CD4-positive, alpha-beta T cell treated with Interleukin-15 for 1 hour (primary cell): ENCODE results near the gene DOCK2.
"Not testable (repeated sequence)": the region's sequence is repeated elsewhere in the genome, so short reads cannot be mapped to it uniquely, and the experiment has no call there.

Experiments
- DNase-seq: peaks from one replicate; pipeline ENCODE4 v3.0.0-alpha.2; 2020

Gene DOCK2

GRCh38 chr5:169760229-169760628 lies 123.2 kb downstream of the DOCK2 start:
- no peak for DNase-seq

- DNase-seq, result no peak
Observed at GRCh38 chr5:169762338-169763095, 125.4 kb downstream of the DOCK2 start.

- DNase-seq, result no peak
Observed at GRCh38 chr5:169763376-169764017, 126.4 kb downstream of the DOCK2 start.

- DNase-seq, result no peak
Observed at GRCh38 chr5:169764018-169764378, 126.9 kb downstream of the DOCK2 start.

DNA sequence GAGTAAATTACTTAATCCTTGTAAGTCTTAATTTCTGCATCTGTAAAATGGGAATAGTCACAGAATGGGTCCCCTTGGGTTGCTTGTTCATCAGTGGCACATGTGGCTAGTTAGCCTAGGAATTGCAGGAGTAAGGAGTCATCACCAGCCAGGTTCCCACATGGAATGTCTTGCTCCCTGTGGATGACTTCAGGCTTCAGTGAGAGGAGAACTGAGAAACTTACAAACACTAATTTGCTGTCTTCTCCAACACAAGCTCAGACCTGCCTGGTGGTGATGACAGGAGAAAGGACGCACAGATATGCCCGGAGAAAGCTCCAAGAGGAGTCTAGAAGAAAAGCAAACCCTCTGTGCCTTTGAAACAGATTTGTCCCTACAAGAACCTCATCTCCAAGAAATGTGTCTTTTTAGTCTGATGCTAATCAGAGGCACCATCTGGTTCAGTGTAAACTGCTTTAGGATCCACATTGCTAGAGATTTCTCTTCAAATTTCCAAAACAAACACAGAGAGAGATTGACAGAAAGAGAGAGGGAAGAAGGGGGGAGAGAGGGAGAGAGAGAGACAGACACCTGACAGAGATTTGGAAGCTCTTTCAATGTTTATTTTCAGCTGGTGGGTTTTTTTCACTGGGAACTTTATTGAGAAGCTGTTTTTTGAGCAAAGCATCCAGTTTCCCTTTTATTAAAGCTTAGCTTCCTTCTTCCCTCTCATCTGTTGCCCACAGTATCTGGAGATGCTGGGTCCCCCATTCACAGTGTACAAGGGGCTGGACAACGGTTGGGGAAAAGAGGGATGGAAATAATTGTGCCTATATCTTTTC lies 128.3 kb downstream of the DOCK2 start:
- DNase-seq, result no peak

DNA sequence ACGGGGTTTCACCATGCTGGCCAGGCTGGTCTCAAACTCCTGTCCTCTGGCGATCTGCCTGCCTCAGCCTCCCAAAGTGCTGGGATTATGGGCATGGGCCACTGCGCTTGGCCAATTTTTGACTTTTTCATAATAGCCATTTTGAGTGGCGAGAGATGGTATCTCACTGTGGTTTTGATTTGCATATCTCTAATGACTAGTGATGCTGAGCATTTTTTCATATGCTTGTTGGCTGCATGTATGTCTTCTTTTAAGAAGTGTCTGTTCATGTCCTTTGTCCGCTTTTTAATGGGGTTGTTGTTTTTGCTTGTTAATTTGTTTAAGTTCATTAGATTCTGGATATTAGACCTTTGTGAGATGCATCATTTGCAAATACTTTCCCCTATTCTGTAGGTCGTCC lies 129.9 kb downstream of the DOCK2 start:
- DNase-seq, result not testable (repeated sequence)

DNA sequence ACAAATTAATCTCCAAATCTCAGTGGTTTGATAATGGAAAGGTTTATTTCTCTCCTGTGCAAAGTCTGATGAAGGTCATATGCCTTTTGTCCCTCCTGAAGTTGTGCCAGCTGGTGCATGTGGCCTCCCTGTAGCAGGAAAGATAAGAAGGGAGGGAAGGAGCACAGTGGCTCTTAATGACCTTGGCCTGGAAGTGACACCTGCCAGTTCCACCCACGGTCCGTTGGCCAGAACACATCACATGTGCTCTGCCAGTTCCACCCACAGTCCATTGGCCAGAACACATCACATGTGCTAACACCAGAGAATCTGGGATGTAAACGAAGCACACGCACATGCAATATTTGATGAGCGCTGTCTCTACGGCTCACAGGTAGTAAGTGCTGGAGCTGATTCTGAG lies 130.9 kb downstream of the DOCK2 start:
- no peak for DNase-seq

DNA sequence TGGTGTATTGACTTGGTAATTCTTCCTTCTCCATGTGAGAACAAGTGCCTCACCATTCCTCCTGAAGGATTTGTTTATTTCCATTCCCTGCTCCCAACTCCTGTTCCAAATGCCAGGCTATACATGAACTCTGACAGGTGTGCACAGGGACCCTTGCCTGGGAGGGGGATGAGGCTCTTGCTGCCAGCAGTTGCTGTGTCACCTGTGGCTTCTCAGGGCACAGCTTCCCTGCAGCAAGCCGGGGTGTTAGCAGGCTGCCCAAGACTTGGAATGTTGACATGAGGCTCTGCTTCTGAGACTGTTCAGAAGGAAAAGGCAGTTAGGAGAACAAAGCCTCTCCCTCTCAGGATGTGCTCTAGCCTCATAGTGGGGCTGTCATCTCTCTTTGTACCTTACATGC lies 131.3 kb downstream of the DOCK2 start:
- no peak for DNase-seq

DNA sequence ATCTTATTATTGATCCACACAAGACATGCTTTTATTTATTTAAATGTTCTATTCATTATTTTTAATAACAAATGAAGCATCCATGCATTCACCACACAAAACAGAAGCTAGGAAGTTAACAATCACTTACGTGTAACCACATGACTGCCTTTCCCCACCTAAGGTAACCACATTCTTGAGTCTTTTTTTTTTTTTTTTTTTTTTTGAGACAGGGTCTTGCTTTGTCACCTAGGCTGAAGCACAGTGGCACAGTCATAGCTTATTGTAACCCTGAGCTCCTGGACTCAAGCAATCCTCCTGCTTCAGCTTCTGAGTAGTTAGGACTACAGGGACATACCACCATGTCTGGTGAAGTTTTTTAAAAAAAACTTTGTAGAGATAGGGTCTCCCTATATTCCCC lies 133.0 kb downstream of the DOCK2 start:
- DNase-seq, result no peak

DNA sequence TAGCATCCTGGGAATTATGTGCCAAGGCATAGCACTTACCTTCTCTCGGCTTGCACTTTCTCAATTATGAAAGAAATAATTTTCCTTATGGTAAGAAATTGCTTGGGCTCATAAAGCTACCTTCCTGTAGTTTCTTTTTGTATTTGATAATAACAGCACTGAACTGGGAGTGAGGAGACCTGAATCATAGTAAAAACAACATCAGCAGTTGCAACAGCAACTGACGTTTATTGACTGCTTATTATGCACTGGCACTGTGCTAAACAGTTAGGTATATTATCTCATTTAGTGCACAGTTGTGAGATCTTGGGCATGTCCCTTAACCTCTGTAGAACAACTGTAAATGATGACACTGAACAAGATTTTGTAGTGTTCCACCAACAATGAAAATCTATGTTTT lies 135.2 kb downstream of the DOCK2 start:
- DNase-seq, result no peak

GRCh38 chr5:169772688-169773087 lies 135.6 kb downstream of the DOCK2 start:
- DNase-seq, result no peak

- DNase-seq, result no peak
Observed at GRCh38 chr5:169777159-169777558, 140.1 kb downstream of the DOCK2 start.

GRCh38 chr5:169778622-169779596 lies 141.8 kb downstream of the DOCK2 start:
- DNase-seq, result no peak

- no peak for DNase-seq
Observed at GRCh38 chr5:169781420-169782345, 144.6 kb downstream of the DOCK2 start.

DNA sequence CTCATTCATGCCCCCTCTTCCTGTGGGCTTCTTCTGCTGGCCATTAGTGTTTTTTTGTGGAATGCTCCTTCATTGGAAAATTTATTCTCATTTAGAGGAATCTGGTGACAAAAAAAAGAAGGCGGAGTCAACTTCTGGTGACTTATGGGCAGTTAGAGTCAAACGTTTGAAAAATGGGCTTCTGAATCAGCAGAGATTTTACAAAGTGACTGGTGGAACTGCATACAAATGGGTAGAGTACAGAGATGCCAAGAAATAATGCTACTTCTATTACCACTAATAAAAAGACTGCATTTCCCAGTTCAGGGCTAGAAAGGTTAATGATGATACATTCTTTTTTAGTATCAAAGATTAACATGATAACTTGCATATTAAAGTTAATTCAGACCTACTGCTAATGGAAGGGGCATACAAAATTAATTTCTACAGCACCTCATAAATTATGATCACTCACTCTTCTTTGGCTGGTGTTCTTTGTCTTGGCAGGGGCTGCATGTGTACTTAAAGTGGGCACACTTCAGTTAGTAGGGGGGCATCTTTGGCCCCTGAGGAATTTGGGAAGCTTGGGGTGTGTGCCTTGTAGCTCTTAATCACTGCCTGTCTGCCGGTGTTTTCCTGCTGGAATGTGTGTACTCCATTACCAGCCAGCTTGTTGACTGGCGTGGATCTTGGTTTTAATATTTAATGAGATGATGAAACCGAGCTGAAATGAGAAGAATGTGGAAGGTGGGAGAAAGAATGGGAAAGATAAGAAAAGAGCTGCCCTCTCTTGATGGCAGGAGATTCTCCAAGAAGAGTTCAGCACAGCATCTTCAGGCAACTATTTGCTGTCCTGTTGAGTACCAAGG lies 148.9 kb downstream of the DOCK2 start:
- DNase-seq, result no peak

GRCh38 chr5:169788168-169788567 lies 151.1 kb downstream of the DOCK2 start:
- no peak for DNase-seq

DNA sequence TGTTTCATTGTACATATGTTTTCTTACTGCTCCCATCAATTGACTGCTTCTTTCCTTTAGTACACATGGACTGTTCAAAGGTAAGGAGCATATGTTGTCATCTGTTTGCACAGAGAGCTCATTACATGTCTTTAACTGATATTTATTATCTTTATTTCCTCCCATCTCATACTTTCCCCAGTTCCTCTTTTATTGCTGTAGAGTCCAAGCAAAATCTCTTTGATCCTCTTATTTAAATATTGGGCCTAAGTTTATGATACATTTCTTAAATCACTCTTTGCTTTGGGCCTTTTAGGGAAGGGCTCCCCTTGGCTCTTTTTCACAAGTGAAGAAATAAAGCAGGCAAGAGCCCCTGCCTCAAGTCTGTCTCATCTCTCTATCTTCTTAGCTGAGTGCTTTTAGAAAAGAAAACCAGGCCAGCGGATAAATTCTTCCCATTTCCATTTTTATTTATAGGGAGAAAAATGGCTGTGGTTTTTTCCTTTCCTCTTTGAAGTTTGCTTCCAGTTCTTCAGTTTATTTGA lies 152.4 kb downstream of the DOCK2 start:
- no peak for DNase-seq

DNA sequence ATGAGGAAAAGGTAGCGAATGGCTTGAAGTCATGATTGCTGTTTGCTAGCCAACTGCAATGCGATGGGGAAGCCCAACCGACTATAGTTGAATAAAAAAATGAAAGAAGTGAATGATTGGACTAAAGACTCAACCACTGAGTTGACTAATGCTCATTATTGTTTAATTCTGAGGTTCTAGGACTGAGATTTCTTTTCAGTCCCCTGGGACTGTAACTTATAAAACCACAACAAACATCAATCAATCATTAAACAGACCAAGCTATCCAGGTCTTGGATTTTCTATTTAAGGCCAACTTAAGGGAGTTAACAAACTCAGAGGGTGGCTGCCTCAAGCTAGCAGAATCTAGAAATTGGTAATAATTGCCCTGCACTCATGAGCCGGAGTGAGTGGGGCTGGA lies 154.2 kb downstream of the DOCK2 start:
- no peak for DNase-seq

DNA sequence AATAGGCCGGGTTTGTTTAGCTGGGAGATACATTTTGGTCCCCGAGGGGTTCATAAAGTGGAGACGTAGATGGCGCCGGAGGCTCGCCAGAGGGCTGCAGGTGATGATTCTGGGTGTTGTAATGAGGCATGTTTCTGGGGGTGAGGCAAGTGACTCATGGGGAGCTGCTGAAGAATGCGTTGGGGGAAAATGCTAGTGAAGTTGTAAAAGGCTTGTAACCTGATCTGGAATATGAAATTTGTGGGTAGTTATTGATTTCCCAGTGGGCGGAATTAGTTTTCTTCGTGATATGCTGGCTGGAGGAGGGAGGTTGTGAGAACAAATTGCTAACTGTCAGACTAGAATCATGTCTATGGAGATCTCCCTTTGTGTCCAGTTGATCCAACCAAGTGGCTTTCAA lies 158.3 kb downstream of the DOCK2 start:
- no peak for DNase-seq

DNA sequence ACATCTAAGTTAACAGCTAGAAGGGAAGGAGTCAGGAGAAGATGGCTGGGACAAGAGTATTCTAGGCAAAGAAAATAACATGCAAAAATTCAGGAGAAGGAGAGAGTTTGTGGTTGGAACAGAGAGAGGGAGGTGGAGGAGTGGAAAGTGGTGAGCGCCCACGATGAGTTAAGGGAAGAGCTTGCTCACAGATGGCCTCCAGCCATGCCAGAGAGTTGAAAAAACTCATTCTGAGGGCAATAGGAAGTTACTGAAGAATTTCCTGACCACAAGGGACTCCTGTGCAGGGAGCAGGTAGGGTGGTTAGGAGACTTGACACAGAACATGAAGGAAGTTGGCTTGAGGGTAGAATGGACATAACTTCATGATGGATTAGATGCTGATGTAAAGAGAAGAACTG lies 159.7 kb downstream of the DOCK2 start:
- DNase-seq, result no peak
